ENCODE data around the gene STAT5B. TPM values are rescaled to one million over a fixed set of nuclear protein-coding genes. Genes with fewer than 3 reads are reported as not detected.
"Not testable (repeated sequence)": the region's sequence is repeated elsewhere in the genome, so short reads cannot be mapped to it uniquely, and the experiment has no call there.

The STAT5B gene
- total RNA-seq, 1 donor from 2014 or later: 26.3 TPM

DNA sequence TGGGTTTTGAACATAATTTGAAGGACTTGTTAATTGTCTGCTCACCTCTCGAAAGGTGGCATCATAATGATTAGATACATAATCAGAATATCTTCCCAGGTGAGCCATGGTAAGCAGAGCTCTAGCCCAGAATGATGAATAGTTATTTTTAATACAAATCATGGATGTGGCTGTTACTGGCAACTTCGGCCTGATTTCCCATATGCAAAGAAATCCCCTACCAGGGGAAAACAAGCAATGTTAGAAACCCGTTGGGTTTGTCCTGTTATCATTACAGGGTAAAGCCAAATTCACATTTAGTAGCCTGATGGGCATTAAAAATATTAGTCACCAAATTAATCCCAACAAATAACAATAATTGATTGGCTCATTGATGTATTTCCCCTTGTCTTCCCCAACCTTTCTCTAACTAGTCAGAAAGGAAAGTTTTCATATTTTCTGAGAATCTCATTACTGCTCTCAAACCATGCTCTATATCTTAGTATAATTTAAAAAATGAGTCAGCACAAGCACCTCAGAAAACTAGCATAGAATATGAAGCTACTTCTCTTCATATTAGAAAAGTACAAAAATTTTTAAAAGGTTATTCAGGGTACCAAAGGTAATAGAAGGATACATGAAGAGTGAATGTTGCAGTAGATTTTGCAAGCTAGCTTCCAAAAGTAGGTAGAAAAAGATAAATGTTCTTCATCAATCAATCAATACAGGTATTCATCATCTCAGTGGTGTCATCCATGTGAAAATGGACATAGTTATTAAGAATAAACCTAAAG is 5.0 kb downstream of the STAT5B start:
- DNase-seq (ENCODE audit: low spot score) (no peak), ATAC-seq (no peak)

DNA sequence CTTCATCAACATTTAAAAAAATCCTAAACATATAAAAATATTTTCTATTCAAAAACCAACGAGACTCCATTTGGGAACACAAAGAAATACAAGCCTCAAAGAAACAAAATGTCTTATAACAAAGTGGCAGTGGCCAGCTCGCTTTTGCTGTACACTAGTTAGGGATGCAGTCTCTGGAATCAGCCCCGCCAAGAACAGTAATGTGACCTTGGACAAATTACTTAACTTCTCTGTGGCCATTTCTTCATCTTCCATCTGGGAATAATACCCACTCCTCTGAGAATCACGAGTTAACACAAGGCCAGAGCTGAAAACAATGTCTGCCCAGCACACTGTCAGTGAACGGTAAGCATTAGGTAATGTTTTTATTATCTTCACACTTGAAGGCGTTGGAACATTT is 5.6 kb downstream of the STAT5B start:
- ATAC-seq: no peak

DNA sequence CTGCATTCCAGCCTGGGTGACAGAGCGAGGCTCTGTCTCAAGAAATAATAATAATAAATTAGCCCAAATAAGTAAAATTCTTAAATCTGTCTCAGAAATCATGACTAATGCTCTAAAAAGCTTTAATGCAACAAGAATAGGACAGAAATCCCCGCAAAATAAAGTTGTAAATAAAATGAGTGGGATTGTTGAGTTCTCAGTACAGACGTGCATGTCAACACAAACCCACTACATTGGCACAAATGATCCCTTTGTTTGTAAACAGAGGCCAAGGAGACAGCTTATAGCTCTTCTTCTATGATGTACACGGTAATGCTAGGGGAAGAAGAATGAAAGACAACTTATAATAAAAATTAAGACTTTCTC is 6.0 kb downstream of the STAT5B start:
- no peak for ATAC-seq
- DNase-seq (ENCODE audit: low spot score): no peak

More for the DNA sequence above, 5.6 kb downstream of the STAT5B start:
- DNase-seq (ENCODE audit: low spot score): no peak

DNA sequence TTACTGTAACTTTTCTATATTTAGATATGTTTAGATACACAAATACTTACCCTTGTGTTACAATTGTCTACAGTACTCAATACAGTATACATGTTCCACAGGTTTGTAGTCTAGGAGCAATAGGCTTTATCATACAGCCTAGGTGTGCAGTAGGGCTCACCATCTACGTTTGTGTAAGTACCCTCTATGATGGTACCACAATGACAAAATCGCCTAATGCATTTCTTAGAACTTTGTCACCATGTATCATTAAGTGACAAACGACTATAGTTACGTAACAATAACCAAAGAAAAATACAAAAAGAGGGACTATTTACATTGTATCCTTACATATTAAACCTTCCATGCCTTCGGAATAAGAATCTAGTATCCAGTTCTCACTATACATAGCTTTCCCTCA is 8.0 kb downstream of the STAT5B start:
- no peak for DNase-seq (ENCODE audit: low spot score)
- no peak for ATAC-seq

DNA sequence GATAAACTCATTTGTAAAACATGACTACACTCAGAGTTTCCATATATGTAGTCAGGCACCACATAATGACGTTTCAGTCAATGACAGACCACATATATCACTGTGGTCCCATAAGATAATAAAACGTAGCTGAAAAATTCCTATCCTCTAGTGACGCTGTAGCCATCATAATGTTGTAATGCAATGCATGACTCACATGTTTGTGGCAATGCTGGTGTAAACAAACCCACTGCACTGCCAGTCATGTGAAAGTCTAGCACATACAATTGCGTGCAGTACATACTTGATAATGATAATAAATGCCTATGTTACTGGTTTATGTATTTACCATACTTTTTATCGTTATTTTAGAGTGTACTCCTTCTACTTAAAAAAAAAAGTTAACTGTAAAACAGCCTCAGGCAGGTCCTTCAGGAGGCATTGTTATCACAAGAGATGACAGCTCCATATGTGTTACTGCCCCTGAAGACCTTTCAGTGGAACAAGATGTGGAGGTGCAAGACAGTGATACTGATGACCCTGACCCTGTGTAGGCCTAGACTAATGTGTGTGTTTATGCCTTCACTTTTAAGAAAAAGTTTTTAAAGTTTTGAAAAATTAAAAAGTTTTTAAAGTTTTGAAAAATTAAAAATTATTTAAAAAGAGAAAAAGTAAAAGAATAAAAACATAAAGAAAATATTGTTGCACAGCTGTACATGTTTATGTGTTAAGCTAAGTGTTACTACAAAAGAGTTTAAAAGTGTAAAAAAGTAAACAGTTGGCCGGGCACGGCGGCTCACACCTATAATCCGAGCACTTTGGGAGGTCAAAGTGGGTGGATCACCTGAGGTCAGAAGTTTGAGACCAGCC is 9.0 kb downstream of the STAT5B start:
- DNase-seq (ENCODE audit: low spot score) (no peak), ATAC-seq (peak; percentile 25)

DNA sequence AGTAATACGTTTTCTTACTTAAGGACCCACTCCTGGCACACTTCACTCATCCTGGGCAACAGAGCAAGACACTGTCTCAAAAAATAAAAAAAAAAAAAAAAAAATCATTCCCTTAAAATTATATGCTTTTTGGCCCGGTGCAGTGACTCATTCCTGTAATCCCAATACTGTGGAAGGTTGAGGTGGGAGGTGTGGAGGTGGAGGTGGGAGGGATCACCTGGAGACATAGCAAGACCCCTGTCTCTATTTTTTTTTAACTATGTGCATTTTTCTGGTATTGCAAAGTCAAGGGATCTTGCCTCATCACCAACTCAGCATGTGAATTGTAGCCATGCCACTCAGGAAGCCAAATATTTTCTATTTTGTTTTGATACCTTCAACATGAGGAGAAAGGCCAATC is 9.7 kb downstream of the STAT5B start:
- ATAC-seq (no peak), DNase-seq (ENCODE audit: low spot score) (no peak)

DNA sequence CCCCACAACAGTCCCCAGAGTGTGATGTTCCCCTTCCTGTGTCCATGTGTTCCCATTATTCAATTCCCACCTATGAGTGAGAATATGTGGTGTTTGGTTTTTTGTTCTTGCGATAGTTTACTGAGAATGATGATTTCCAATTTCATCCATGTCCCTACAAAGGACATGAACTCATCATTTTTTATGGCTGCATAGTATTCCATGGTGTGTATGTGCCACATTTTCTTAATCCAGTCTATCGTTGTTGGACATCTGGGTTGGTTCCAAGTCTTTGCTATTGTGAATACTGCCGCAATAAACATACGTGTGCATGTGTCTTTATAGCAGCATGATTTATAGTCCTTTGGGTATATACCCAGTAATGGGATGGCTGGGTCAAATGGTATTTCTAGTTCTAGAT is 11.8 kb downstream of the STAT5B start:
- DNase-seq (ENCODE audit: low spot score); ATAC-seq: not testable (repeated sequence)

DNA sequence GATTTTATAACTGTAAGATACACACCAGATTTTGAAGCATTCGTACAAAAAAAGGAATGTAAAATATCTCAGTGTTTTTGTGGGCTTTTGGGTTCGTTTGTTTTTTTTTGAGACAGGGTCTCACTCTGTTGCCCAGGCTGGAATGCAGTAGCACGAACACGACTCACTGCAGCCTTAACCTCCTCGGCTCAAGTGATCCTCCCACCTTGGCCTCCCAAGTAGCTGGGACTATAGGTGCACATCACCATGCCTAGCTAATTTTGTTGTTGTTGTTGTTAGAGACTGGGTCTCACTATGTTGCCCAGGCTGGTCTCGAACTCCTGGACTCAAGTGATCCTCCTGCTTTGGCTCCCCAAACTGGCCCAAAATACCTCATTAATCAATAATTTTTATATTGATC is 15.9 kb downstream of the STAT5B start:
- ATAC-seq (no peak), DNase-seq (ENCODE audit: low spot score) (no peak)

DNA sequence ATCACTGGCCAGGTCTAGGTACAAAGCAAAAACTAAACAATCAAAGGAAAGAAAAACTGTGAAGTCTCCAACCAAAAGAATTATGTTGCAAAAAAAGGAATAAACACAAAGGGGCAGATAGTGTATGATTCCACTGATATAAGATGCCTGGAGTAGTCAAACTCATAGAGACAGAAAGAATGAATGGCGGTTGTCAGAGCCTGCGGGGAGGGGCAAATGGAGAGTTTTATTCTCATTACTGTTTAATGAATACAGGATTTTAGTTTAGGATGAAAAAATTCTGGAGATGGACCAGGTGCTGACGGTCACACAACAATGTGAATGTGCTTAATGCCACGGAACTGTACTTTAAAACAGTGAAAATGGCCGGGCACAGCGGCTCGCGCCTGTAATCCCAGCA is 20.7 kb downstream of the STAT5B start:
- DNase-seq (ENCODE audit: low spot score): no peak
- ATAC-seq: no peak

DNA sequence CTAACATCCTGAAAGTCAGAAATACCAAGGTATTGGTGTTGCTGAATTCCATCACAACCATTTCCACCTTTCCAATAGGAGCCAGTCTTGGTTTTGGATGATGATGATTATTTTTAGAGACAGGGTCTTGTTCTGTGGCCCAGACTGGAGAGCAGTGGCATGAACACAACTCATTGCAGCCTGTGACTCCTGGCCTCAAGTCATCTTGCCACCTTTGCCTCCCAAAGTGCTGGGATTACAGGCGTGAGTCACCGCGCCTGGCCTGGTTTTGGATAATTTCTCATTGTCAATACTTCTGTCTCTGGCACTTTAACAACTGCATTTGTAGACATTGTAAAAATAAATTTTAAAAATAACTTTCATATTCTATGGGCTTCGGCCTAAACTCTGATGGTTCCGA is 22.6 kb downstream of the STAT5B start:
- ATAC-seq: no peak
- DNase-seq (ENCODE audit: low spot score): no peak

DNA sequence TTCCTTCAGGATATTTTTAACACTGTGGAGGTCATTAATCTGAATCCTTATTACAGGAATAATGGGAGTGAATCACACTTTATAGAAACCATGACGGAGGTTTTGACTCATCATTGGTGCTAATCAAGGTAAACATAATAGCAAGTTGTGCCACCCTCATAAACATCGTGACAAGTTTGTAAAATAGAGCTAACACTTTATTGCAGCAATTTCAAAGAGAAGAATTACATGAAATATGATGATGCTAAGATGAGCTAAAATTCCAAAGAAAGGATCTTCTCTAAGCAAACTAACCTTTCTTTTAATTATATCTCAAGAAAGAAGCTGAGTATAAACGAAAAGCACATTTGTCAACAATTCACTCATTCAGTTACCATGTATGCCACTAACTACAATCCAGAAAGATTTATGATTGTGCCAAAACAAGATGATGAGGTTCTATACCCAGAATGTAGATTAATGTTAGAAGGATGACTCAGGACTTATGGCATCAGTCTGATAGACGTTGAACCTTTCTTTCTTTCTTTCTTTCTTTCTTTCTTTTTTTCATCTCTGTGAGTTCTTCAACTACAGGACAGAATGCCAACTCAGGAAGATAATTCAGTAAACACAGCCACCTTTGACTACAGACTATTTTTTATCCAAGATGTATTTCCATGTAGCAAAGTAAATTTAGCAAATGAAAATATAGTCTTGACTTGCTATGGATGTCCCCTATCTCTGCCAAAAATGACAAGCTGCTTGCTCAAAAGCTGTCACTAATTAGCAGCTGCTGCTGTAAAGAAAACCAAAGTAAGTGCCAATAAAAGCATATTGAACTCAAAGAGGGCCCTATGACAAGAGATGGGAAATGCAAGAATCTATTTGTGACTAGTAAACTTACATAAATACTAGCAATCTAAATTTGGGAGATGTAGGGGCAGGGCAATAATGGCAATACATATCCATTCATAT is 23.3 kb downstream of the STAT5B start:
- no peak for DNase-seq (ENCODE audit: low spot score)
- ATAC-seq: no peak

DNA sequence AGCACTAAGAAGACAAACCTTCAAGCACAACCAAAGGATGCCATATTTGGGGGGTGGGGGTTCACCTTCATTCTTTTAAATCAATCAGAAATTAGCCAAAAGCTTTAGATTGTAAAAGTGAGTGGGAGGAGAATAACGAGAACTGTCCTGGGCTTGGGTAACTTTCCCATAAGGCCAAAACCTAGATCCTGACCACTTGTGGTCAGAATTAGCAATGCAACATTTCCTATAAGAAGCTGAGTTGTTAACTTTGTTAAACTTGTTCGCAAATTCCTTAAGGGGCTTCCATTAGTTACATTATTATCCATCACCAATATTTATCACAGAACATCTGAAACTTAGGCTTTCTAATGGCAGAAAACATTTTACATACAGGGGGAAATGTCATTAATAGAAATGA is 25.1 kb downstream of the STAT5B start:
- peak; percentile 54 for ATAC-seq
- DNase-seq (ENCODE audit: low spot score): no peak

DNA sequence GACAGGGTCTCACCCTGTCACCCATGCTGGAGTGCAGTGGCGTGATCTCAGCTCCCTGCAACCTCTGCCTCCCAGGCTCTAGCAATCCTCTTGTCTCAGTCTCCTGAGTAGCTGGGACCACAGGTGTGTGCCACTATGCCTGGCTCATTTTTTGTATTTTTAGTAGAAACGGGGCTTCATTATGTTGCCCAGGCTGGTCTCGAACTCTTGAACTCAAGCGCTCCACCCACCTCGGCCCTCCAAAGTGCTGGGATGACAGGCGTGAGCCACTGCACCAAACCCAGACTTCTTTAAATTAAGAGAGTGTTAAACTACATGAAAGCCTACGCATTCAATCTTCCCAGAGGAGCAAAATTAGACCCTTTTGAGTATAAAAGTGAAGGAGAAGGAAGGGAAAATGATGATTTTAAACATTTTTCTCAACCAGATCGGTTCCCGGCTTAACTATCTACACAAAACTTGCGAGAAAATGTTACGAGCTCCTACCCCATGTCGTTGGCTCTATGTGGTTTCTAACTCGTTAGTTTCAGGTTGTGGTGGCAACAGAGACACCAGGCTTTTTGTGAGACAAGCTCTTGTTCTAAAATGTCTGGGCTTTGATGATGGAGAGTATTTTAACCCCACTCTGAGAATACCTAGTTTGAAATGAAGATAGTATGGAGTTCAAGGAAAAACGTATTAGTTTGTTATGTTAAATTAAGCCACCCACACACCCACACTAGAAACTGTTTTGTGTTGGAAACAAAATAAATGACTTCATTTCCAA is 26.3 kb downstream of the STAT5B start:
- ATAC-seq: no peak

DNA sequence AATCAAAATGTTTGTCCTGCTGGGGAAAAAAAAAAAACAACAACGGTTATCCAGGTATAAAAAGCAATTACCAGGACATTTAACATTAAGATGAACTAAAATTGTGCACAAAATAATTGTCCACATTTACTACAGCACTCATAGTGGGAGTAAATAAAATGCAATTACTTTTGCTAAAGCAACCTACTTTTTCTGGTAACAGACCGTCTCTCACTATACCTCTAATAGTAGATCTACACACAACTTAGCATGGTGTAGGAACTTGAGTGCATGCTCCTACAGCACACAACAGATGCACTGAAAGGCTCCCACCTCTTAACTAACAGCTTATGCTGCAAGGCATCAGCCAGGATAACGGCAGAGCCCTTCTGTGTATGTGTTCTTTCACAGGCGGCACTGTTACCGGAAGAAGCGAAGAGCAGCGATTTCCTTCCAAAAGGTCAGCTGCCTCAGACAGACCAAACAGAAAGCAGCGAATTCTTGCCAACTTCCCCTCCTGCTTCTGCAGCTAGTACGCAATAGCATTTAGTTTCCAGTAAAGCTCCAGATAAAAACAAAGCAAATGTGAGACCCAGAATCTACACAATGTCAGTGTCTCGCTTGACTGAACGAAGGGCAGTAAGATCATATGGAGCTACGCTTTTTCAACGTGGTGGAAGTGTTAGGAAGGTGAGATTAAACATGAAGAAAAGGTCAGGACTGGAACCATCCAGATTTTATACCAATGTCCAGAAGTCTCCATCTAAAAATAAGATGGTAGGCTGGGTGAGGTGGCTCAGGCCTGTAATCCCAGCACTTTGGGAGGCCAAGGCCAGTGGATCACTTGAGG is 27.6 kb downstream of the STAT5B start:
- DNase-seq (ENCODE audit: low spot score): peak; percentile 88
- ATAC-seq: peak; percentile 94

More for the DNA sequence above, 26.3 kb downstream of the STAT5B start:
- no peak for DNase-seq (ENCODE audit: low spot score)

DNA sequence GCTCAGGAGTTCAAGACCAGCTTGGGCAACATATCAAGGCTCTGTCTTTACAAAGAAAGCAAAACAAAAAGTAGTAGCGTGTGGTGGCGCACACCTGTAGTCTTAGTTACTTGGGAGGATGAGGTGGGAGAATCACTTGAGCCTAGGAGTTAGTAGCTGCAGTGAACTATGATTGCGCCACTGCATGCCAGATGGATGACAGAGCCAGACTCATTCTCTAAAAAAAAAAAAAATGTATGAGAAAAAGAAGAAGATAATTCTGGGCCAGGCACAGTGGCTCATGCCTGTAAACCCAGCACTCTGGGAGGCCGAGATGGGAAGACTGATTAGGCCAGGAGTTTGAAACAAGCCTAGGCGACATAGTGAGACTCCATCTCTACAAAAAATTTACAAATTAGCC is 28.5 kb downstream of the STAT5B start:
- DNase-seq (ENCODE audit: low spot score): no peak
- ATAC-seq: no peak

DNA sequence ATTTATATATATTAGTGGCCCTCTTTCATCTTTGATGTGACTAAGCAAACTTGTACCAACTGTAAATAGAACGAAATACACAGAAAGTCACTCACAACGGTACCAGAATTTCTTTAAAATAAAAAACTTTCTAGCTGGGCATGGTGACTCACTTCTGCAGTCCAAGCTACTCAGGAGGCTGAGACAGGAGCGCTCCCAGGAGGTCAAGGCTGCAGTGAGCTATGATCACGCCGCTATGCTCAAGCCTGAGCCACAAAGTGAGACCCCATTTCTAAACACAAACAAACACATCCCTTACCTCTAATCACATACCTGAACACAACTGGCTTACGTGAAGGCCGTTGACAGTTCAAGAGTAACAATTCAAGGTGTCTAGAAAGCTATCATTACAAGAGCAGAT is 29.7 kb downstream of the STAT5B start:
- ATAC-seq (no peak), DNase-seq (ENCODE audit: low spot score) (no peak)

DNA sequence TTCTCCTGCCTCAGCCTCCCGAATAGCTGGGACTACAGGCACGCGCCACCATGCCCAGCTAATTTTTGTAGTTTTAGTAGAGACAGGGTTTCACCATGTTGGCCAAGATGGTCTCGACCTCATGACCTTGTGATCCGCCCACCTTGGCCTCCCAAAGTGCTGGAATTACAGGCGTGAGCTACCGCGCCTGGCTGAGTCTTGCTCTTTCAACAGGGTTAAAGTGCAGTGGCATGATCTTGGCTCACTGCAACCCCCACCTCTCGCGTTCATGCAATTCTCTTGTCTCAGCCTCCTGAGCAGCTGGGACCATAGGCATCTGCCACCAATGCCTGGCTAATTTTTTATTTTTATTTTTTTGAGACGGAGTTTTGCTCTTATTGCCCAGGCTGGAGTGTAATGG is 31.0 kb downstream of the STAT5B start:
- not testable (repeated sequence) for DNase-seq (ENCODE audit: low spot score)
- peak; percentile 49 for ATAC-seq

DNA sequence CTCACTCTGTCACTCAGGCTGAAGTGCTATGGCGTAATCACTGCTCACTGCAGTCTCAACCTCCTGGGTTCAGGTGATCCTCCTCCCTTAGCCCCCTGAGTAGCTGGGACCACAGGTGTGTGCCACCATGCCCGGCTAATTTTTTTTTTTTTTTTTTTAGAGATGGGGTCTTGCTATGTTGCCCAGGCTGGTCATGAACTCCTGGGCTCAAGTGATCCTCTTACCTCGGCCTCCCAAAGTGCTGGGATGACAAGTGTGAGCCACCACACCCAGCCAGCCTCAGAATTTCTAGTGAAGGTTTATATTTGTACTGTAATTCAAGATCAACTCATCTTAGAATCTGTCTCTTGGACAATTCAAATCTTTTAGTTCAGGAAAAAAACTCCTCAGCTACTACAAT is 32.1 kb downstream of the STAT5B start:
- not testable (repeated sequence) for ATAC-seq; DNase-seq (ENCODE audit: low spot score)

DNA sequence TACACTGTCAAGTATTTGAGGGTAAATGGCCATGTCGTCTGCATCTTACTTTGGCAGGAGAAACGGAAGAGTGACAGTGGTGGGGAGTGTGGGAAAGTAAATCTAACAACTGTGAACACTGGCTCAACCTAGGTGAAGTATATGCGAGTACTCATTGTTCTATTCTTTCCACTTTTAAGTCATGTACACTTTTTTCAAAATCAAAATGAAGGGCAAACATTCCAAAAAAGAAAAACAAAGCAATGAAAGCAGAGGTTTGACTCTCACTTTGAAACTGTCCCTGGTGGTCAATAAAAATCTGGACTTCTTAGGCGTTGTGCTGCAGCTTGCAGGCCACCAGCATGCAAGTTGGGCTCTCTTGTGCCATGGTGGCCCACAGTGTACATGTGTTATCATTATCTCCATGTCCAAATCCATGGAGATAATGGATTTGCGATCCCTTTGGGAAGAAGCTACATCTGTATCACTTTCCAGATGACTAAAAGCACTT is 32.7 kb downstream of the STAT5B start:
- no peak for DNase-seq (ENCODE audit: low spot score)

More for the DNA sequence above, 32.7 kb downstream of the STAT5B start:
- peak; percentile 6 for ATAC-seq
